A673 (cell line): ENCODE data around the gene PLCB2.

Experiments used
- CTCF ChIP-seq: fragments of 300-800, 200-600 bp; sonication (generic); conservative IDR thresholded peaks from 2 replicates; pipeline ENCODE4 v1.5.1; 2017; ENCODE audit warnings: low read depth, mild to moderate bottlenecking, antibody characterized with exemption, low read length, moderate library complexity, mixed read lengths
- EZH2 ChIP-seq: fragments of 200-600 bp; sonication (generic); IDR thresholded peaks from 2 replicates; pipeline ENCODE4 v1.6.1; 2017; ENCODE audit warnings: borderline replicate concordance, low read depth, mild to moderate bottlenecking, mixed read lengths, antibody characterized with exemption, low read length; ENCODE audit not compliant: poor library complexity, severe bottlenecking

- TF ChIP-seq CTCF (no peak), EZH2 (no peak)
Observed at GRCh38 chr15:40314723-40315276, 7.1 kb upstream of the PLCB2 start.
